ENCODE data around the gene ERP27.

Gene ERP27

DNA sequence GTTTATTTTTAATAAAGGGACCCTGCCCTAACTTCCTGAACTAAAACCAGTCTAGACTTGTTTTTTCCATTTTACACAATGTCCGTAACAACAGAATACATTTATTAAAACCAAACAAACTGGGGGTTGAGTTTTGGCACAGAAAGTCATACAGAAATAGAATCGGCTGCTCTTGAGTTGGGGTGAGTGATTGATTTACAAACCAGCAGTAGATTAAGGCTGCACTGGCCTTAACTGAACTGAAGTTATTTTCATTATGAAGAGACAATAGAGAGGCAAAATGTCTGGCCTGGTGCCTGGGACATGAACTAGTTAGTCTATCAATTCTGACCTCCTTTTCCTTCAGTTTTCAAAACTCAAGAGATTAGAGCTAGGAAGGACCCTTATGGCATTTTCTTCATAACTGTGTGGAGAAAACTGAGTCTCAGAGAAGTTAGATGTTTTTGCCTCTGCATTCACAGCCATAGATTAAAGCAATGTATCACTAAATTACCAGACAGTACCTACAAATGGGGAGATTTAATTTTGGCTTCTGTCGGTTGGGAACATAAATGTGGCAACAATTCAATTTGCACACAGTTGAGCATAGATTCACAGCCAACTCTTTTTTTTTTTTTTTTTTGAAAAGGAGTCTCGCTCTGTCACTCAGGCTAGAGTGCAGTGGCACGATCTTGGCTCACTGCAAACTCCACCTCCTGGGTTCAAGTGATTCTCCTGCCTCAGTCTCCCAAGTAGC is 32.9 kb downstream of the ERP27 start:
- H3K9me3 ChIP-seq (ENCODE audit: control insufficient read depth, low read length): no peaks in the 10 kb centered on the region
- H3K4me1 ChIP-seq (ENCODE audit: control insufficient read depth, insufficient read depth, low read length, poor library complexity, severe bottlenecking): peaks cover 1% of the 10 kb centered on the region
- 90 to 100% methylated on average over 2 to 3 of the region's 5 CpGs for WGBS, 2 experiments (ENCODE audit: insufficient coverage in 2 of 2)
- H3K36me3 ChIP-seq (ENCODE audit: control insufficient read depth, insufficient read depth, low read length): no peaks in the 10 kb centered on the region
- H3K4me3 ChIP-seq (ENCODE audit: extremely low read depth, insufficient read depth, low read length, poor library complexity, severe bottlenecking): no peak overlapping the region
- no peak overlapping the region for H3K27ac ChIP-seq (ENCODE audit: low read depth, low read length, severe bottlenecking)

DNA sequence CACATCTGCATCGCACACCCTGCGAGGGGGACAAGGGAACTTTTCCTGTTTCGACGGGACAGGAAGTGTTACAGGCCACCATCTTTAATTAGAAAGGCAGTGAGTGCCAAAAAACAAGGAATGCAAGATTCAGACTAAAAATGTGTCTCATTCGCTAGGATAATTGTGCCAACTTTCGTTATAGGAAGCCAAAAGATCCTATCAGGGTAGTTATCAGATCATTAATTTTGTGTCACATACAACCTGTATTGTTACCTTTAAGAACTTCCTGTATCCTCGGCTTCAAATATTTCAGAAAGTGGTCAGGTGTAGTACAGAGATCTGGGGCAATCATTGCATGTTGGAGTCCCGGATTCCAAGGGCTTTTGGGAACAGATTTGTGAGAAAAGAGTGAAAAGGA is 33.5 kb downstream of the ERP27 start:
- no peaks in the 10 kb centered on the region for H3K9me3 ChIP-seq (ENCODE audit: control insufficient read depth, low read length)
- no peak overlapping the region for H3K27ac ChIP-seq (ENCODE audit: low read depth, low read length, severe bottlenecking)
- 89 to 92% methylated on average over 6 to 8 of the region's 8 CpGs for WGBS, 2 experiments (ENCODE audit: insufficient coverage in 2 of 2)
- H3K4me3 ChIP-seq (ENCODE audit: extremely low read depth, insufficient read depth, low read length, poor library complexity, severe bottlenecking): no peak overlapping the region
- no peaks in the 10 kb centered on the region for H3K36me3 ChIP-seq (ENCODE audit: control insufficient read depth, insufficient read depth, low read length)
- no peaks in the 10 kb centered on the region for H3K4me1 ChIP-seq (ENCODE audit: control insufficient read depth, insufficient read depth, low read length, poor library complexity, severe bottlenecking)

DNA sequence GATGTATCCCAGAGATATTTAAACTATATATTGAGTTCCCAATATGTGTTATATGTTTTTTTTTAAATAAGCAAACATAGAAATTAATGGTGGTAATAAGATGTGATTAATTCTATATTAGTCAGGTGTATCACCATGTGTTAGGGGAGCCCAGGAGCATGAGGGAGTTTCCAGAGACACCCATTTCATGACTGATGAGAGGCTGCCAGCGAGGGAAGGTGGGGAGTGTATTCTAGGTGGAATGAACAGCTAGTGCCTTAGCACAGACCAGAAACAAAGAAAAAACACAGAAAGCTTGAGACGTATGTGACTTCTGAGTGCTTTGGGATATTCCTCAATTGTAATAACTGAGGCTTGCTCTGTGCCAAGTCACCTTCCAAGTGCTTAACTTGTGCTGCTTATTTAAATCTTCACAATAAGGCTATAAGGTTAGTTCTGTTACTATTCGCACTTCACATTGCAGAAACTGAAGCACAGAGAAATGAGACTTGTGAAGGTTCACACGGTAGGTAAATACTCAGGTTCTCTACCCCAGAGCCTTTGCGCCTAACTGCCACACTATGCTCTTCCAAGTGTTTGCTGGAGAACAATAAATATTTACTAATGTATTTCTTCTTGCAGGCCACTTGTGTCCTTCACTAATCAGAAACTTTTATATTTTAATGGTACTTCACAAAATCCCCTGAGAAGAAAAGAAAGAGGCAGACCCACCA is 34.8 kb downstream of the ERP27 start:
- WGBS, 2 experiments (ENCODE audit: insufficient coverage in 2 of 2): 90 to 100% methylated on average over 1 to 4 of the region's 5 CpGs

DNA sequence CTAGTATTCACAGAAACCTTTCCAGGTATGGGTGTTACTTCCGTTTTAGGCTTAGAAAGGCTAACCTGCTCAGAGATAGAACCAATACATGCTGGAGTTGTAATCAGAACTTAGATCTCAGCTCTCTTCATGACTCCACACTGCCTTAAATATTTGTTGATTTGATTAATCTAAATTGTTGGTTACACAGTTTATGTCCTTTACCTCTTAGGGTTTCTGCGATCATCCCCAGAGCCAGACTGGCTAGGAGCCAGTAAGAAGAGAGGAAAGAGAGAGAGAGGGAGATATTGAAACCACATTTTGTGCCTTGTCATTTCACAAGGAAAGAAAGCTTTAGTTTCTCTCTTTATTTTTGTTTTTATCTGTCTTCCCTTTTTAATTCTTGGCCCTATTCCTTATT is 35.9 kb downstream of the ERP27 start:
- 100% methylated on average over 2 of the region's 2 CpGs; no CpG with 5 or more reads in 1 of the 2 experiments for WGBS, 2 experiments (ENCODE audit: insufficient coverage in 2 of 2)
- Histone ChIP-seq H3K4me3 (ENCODE audit: extremely low read depth, insufficient read depth, low read length, poor library complexity, severe bottlenecking) (no peak overlapping the region), H3K9me3 (ENCODE audit: control insufficient read depth, low read length) (no peaks in the 10 kb centered on the region), H3K36me3 (ENCODE audit: control insufficient read depth, insufficient read depth, low read length) (no peaks in the 10 kb centered on the region), H3K4me1 (ENCODE audit: control insufficient read depth, insufficient read depth, low read length, poor library complexity, severe bottlenecking) (no peaks in the 10 kb centered on the region), H3K27ac (ENCODE audit: low read depth, low read length, severe bottlenecking) (no peak overlapping the region)

More for the DNA sequence above, 34.8 kb downstream of the ERP27 start:
- Histone ChIP-seq H3K4me3 (ENCODE audit: extremely low read depth, insufficient read depth, low read length, poor library complexity, severe bottlenecking) (no peak overlapping the region), H3K27ac (ENCODE audit: low read depth, low read length, severe bottlenecking) (no peak overlapping the region), H3K4me1 (ENCODE audit: control insufficient read depth, insufficient read depth, low read length, poor library complexity, severe bottlenecking) (no peaks in the 10 kb centered on the region), H3K36me3 (ENCODE audit: control insufficient read depth, insufficient read depth, low read length) (no peaks in the 10 kb centered on the region), H3K9me3 (ENCODE audit: control insufficient read depth, low read length) (no peaks in the 10 kb centered on the region)

DNA sequence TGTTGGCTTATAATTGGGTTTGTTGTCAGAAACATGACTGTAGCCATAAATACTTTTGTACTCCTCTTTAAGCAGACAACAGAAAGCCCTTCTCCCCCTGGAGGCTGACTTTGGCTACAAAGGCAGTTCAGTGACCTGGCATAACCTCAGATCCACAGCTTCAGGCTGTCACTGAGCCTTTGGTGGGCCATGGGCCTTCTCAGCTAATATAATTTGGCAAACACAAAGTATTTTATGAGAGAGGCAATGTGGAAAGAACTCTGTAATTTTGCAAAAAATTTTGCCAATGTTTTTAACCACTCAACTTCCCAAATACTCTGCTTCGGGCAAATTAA is 37.1 kb downstream of the ERP27 start:
- no peak overlapping the region for H3K27ac ChIP-seq (ENCODE audit: low read depth, low read length, severe bottlenecking)
- no peak overlapping the region for H3K4me3 ChIP-seq (ENCODE audit: extremely low read depth, insufficient read depth, low read length, poor library complexity, severe bottlenecking)
- H3K9me3 ChIP-seq (ENCODE audit: control insufficient read depth, low read length): no peaks in the 10 kb centered on the region
- 83 to 100% methylated on average over 1 of the region's 1 CpG for WGBS, 2 experiments (ENCODE audit: insufficient coverage in 2 of 2)
- H3K36me3 ChIP-seq (ENCODE audit: control insufficient read depth, insufficient read depth, low read length): no peaks in the 10 kb centered on the region
- H3K4me1 ChIP-seq (ENCODE audit: control insufficient read depth, insufficient read depth, low read length, poor library complexity, severe bottlenecking): peaks cover 4% of the 10 kb centered on the region

DNA sequence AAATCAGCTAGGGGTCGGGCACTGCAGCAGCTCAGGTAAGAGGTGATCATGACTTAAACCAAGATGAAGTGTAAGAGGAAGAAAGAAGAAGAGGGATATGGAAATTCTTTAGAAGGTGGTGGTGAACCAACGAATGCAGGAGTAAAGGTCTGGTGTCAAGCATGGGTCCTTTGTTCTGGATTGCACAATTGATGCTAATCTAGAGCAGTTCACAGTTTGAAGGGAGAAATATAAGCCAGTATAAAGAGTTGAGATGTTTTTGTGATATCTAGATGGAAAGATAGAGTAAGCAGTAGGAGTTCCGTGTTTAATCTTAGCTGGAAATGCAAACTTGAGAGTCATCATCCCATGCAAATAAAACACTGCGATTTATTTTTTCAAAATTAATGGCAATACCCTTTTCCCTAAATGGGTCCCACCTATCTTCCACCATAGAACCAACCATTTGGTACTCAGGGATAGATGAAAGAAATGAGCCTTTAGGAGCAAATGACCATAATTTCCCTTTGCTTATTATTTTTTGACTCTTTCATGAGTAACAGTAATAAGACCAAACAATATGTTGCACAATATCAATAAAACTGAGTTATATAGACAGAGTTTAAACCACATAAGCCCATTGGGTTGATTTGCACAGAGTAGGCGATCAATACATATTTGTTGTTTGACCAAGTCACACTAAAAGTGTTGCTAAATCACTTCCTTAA is 37.7 kb downstream of the ERP27 start:
- H3K9me3 ChIP-seq (ENCODE audit: control insufficient read depth, low read length): no peaks in the 10 kb centered on the region
- no peak overlapping the region for H3K27ac ChIP-seq (ENCODE audit: low read depth, low read length, severe bottlenecking)
- H3K36me3 ChIP-seq (ENCODE audit: control insufficient read depth, insufficient read depth, low read length): no peaks in the 10 kb centered on the region
- H3K4me3 ChIP-seq (ENCODE audit: extremely low read depth, insufficient read depth, low read length, poor library complexity, severe bottlenecking): no peak overlapping the region
- peaks cover 4% of the 10 kb centered on the region for H3K4me1 ChIP-seq (ENCODE audit: control insufficient read depth, insufficient read depth, low read length, poor library complexity, severe bottlenecking)
- 81 to 94% methylated on average over 2 to 3 of the region's 5 CpGs for WGBS, 2 experiments (ENCODE audit: insufficient coverage in 2 of 2)

DNA sequence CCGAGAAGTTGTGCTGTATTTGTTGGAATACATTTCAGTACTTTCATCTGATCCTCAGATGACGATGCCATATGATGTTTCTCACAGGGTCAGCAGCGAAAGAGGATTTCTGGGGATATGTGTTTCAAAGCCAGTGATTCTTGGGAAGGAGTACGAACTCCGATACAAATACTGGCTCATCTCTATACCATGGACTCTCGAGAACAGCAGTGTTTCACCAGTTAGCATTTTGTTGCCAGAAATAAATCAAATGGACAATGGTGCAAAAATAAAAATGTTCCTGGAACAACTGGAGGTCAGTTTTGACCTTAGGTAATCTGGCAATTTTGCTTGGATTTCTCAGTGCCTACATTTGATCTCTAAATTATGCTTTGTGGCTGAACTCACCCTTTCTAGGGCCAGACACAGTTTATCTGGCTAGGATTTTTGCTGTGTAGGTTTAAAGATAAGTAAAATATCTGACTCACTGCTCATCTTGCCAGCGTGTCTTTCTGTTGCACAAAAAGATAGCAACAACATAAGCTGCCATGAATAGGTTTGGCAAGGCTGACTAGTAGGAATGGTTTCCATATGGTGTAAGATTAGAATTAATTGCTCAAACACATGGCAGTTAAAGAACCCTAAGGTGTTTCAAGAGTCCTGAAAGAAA is 41.7 kb downstream of the ERP27 start:
- Histone ChIP-seq H3K4me3 (ENCODE audit: extremely low read depth, insufficient read depth, low read length, poor library complexity, severe bottlenecking) (no peak overlapping the region), H3K9me3 (ENCODE audit: control insufficient read depth, low read length) (no peaks in the 10 kb centered on the region), H3K27ac (ENCODE audit: low read depth, low read length, severe bottlenecking) (peak overlapping the region; percentile 63), H3K4me1 (ENCODE audit: control insufficient read depth, insufficient read depth, low read length, poor library complexity, severe bottlenecking) (peaks cover 4% of the 10 kb centered on the region), H3K36me3 (ENCODE audit: control insufficient read depth, insufficient read depth, low read length) (no peaks in the 10 kb centered on the region)
- WGBS, 2 experiments (ENCODE audit: insufficient coverage in 2 of 2): 40 to 93% methylated on average over 1 to 5 of the region's 7 CpGs

DNA sequence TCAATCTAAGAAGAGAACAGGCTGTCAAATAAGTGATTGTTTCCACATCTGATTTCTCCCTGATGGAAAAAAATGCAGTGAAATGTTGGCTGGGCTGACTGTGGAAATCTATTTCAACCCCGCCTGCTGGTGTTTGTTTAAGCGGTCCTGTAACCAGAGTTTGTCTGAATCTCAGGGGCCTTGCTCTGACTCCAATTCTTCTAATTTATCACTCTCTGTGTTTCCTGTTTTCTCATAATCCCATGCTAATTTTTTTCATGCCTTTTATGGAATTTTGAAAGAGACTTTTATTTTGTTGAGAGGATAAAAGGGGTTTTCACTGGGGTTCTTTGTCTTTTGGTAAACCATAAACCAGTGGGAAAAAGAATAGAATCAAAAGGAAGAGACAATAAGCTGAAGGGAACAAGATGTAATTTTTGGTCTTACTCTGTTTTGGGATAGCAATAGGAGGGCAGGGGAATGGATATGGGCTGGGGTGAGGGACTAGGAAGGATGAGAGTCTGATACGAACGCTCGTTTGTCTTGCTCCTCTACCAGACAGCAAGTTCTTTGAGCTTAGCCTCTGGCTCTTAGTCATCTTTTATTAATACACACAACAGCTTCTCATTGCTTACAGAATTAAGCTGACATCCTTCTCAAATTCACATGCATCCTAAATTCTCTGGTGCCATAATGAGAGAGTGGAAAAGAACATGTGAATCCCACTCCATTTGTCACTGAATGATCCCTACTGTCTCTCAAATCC is 44.7 kb downstream of the ERP27 start:
- no peak overlapping the region for H3K27ac ChIP-seq (ENCODE audit: low read depth, low read length, severe bottlenecking)
- peaks cover 4% of the 10 kb centered on the region for H3K4me1 ChIP-seq (ENCODE audit: control insufficient read depth, insufficient read depth, low read length, poor library complexity, severe bottlenecking)
- no peak overlapping the region for H3K4me3 ChIP-seq (ENCODE audit: extremely low read depth, insufficient read depth, low read length, poor library complexity, severe bottlenecking)
- H3K36me3 ChIP-seq (ENCODE audit: control insufficient read depth, insufficient read depth, low read length): no peaks in the 10 kb centered on the region
- 83 to 100% methylated on average over 1 to 2 of the region's 5 CpGs for WGBS, 2 experiments (ENCODE audit: insufficient coverage in 2 of 2)
- no peaks in the 10 kb centered on the region for H3K9me3 ChIP-seq (ENCODE audit: control insufficient read depth, low read length)

DNA sequence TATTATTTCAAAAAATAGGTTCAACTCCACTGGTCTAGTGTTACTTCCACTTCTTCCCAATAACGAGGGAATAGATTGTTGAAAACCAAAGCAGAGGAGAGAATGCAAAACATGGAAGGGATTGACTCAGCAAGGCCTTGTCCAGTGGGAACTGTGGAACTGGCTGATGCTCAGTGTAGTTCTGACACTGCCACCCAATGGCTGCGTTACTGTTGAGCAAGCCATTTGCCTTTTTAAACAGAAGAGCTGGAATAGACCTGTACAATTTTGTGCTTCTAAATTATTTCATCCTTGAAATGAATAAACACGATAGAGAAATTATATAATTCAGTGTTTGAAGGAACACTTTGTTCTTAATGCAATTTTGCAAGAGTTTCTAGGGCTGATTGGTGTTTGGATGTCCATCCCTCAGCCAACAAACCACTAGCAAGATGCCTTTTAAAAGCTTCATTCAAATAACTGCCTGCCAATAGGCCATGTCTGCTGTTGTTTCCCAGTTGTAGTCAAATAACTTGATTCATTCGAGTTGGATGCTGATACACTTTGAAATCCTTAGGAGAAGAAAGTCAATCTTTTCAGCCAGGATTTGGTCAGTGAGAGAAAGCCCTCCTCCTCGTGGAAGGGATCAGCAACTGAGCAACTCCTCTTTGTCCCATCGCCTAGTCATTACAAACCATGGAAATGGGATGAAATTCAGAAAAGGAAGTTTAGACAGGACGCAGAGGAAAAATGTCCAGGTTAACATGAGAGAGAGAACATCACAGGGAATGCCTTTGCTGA is 45.4 kb downstream of the ERP27 start:
- Histone ChIP-seq H3K27ac (ENCODE audit: low read depth, low read length, severe bottlenecking) (no peak overlapping the region), H3K4me3 (ENCODE audit: extremely low read depth, insufficient read depth, low read length, poor library complexity, severe bottlenecking) (no peak overlapping the region), H3K9me3 (ENCODE audit: control insufficient read depth, low read length) (no peaks in the 10 kb centered on the region), H3K4me1 (ENCODE audit: control insufficient read depth, insufficient read depth, low read length, poor library complexity, severe bottlenecking) (peaks cover 4% of the 10 kb centered on the region), H3K36me3 (ENCODE audit: control insufficient read depth, insufficient read depth, low read length) (no peaks in the 10 kb centered on the region)
- WGBS, 2 experiments (ENCODE audit: insufficient coverage in 2 of 2): 91 to 95% methylated on average over 3 to 4 of the region's 7 CpGs
